Panc1 (cell line): ENCODE measurements around the gene KCNK5. TPM values are rescaled to one million over a fixed set of nuclear protein-coding genes. Genes with fewer than 3 reads are reported as not detected.

Experiments used
- ATAC-seq: fragments of 200-7000 bp; cut with Tn5 transposase; 2 replicates; pipeline ENCODE4 v1.9.1; 2020; ENCODE audit warnings: mild to moderate bottlenecking, moderate library complexity
- BruUV-seq: library from RNA; stranded (reverse); fragments of 400-500 nt; replicated peaks from 2 replicates; lab custom pipeline; 2021; lab: Mats Ljungman, UMichigan
- CTCF ChIA-PET: fragments of 300-600 bp; sonication (Branson Sonifier 250); formaldehyde crosslinking; loops from one replicate; lab custom pipeline; 2022; ENCODE audit warnings: antibody characterized with exemption; lab: Charles Lee
- POLR2A ChIA-PET: fragments of 300-600 bp; sonication (Branson Sonifier 250); formaldehyde crosslinking; loops from one replicate; lab custom pipeline; 2022; ENCODE audit warnings: antibody characterized with exemption; lab: Charles Lee
- DNase-seq: peaks from one replicate; pipeline ENCODE4 v3.0.0-alpha.2; 2010; ENCODE audit warnings: low read depth, low spot score
- H3K27ac ChIP-seq: 2 replicates; pipeline ENCODE4 v1.5.1; 2011; ENCODE audit warnings: mild to moderate bottlenecking, low read length, inconsistent platforms
- H3K27me3 ChIP-seq: fragments of 200-500 bp; sonication (Bioruptor generic); 2 replicates; pipeline ENCODE4 v1.6.0; 2014; ENCODE audit warnings: low read length, inconsistent platforms; ENCODE audit not compliant: control insufficient read depth, insufficient read depth
- H3K36me3 ChIP-seq: fragments of 200-500 bp; sonication (Bioruptor generic); 2 replicates; pipeline ENCODE4 v1.5.1; 2014; ENCODE audit warnings: inconsistent platforms, mild to moderate bottlenecking, low read length, moderate library complexity; ENCODE audit not compliant: control insufficient read depth, insufficient read depth
- H3K4me1 ChIP-seq: 2 replicates; pipeline ENCODE4 v1.5.1; 2011; ENCODE audit warnings: inconsistent platforms, mild to moderate bottlenecking, low read length, moderate library complexity; ENCODE audit not compliant: control insufficient read depth, insufficient read depth
- H3K4me3 ChIP-seq, 2 experiments: 2 replicates each; pipeline ENCODE4 v1.5.1; 2011 to 2012; ENCODE audit warnings: low read depth in 2 of 2, low read length in 2 of 2, mild to moderate bottlenecking in 2 of 2, inconsistent platforms in 1 of 2, moderate library complexity in 1 of 2
- H3K9me3 ChIP-seq: fragments of 200-500 bp; sonication (Bioruptor generic); 2 replicates; pipeline ENCODE4 v1.5.1; 2014; ENCODE audit warnings: low read depth, mild to moderate bottlenecking, inconsistent platforms, low read length, moderate library complexity; ENCODE audit not compliant: control insufficient read depth, insufficient read depth
- CTCF ChIP-seq: fragments of 450-650 bp; IDR thresholded peaks from 2 replicates; pipeline ENCODE4 v1.5.1; 2017; ENCODE audit warnings: mild to moderate bottlenecking
- POLR2AphosphoS5 ChIP-seq: IDR thresholded peaks from 2 replicates; pipeline ENCODE4 v1.6.1; 2012; ENCODE audit warnings: mild to moderate bottlenecking, low read depth, low read length, moderate library complexity
- REST ChIP-seq, 2 experiments: IDR thresholded peaks; 2 replicates each; pipeline ENCODE4 v1.6.1; 2011 to 2012; ENCODE audit warnings: low read depth in 2 of 2, control low read depth in 1 of 2, low read length in 1 of 2, mild to moderate bottlenecking in 1 of 2, moderate library complexity in 1 of 2; ENCODE audit not compliant: insufficient read depth in 1 of 2
- SIN3A ChIP-seq: IDR thresholded peaks from 2 replicates; pipeline ENCODE4 v1.6.1; 2012; ENCODE audit warnings: low read depth, mild to moderate bottlenecking, low read length, moderate library complexity, borderline replicate concordance; ENCODE audit not compliant: insufficient read depth
- TCF7L2 ChIP-seq: IDR thresholded peaks from 2 replicates; pipeline ENCODE4 v1.6.1; 2011; ENCODE audit warnings: mild to moderate bottlenecking, low read depth, low read length, inconsistent platforms
- in situ Hi-C: cut with HindIII; loops from 2 replicates; pipeline ENCODE4 v1.10.0; 2016; ENCODE audit warnings: low sequenced_read_pairs, low pct_unique_long_range_greater_than_20kb
- intact Hi-C: fragments of 100-400 bp; cut with micrococcal nuclease; formaldehyde crosslinking; loops from one replicate; pipeline ENCODE4 v1.10.0; 2022; ENCODE audit not compliant: unreplicated experiment
- total RNA-seq: library from RNA; stranded (reverse); gene quantifications from one replicate; pipeline ENCODE4 v1.2.1, GENCODE V29; 2021; ENCODE audit not compliant: unreplicated experiment

The KCNK5 gene
- total RNA-seq, 1 experiment from 2014 or later, result 0.77 TPM

GRCh38 chr6:39152262-39152661, 77.0 kb downstream of the KCNK5 start:
- POLR2A ChIA-PET, result no interaction called here
- Histone ChIP-seq H3K36me3 (no peaks in the 10 kb centered on the region), H3K27me3 (peaks cover 23% of the 10 kb centered on the region), H3K4me3 (no peak overlapping the region), H3K27ac (no peak overlapping the region), H3K9me3 (no peaks in the 10 kb centered on the region), H3K4me1 (no peaks in the 10 kb centered on the region)
- ATAC-seq (no peak), DNase-seq (no peak)
- BruUV-seq, result no TSS peak
- CTCF ChIA-PET, result interaction anchor here (1.1 kb wide), 1 partner anchor 151 kb away, joined by 3 read pairs; no protein-coding TSS in a partner anchor
- intact Hi-C loops, result loop anchor here (10.0 kb wide), 1 partner anchor 177 kb away; no protein-coding TSS in a partner anchor
- in situ Hi-C loops, result no loop called here
- TF ChIP-seq REST (IDR thresholded peaks at IDR 0.05; ENCODE audit: insufficient read depth in 1 of 2, low read depth in 2 of 2, low read length in 1 of 2) (no peak), SIN3A (no peak), TCF7L2 (no peak), CTCF (no peak), POLR2AphosphoS5 (no peak)

GRCh38 chr6:39151211-39151610, 78.1 kb downstream of the KCNK5 start:
- ATAC-seq, result no peak
- no TSS peak for BruUV-seq

More at GRCh38 chr6:39151211-39151610, 78.1 kb downstream of the KCNK5 start:
- TF ChIP-seq POLR2AphosphoS5 (no peak), CTCF (no peak), REST (IDR thresholded peaks at IDR 0.05; ENCODE audit: insufficient read depth in 1 of 2, low read depth in 2 of 2, low read length in 1 of 2) (no peak), SIN3A (no peak), TCF7L2 (no peak)
- in situ Hi-C loops, result no loop called here
- Histone ChIP-seq H3K27me3 (peaks cover 24% of the 10 kb centered on the region), H3K4me3 (no peak overlapping the region), H3K9me3 (no peaks in the 10 kb centered on the region), H3K4me1 (no peaks in the 10 kb centered on the region), H3K36me3 (no peaks in the 10 kb centered on the region), H3K27ac (no peak overlapping the region)
- POLR2A ChIA-PET, result no interaction called here
- DNase-seq, result no peak
- CTCF ChIA-PET, result no interaction called here
- intact Hi-C loops, result loop anchor here (10.0 kb wide), 1 partner anchor 176 kb away; no protein-coding TSS in a partner anchor
